Spleen (tissue), 11 donors: Measurements from ENCODE around the gene ZNF732. TPM values are rescaled to one million over a fixed set of nuclear protein-coding genes. Genes with fewer than 3 reads are reported as not detected.
A peak's percentile ranks its signal among the peaks of the same experiment; 100 is the strongest.

Experiments
- DNase-seq: peaks from one replicate; pipeline ENCODE4 v3.0.0-alpha.2; 2020
- H3K27ac ChIP-seq, 8 donors: fragments of 200-600 bp; sonication (generic) in 7 of 8; 1 replicate in 4 of 8; 2 replicates in 4 of 8; pipeline versions ENCODE4 v1.5.0 to v1.8.0; 2016 to 2021; ENCODE audit warnings: inconsistent platforms in 4 of 8, mild to moderate bottlenecking in 4 of 8, moderate library complexity in 1 of 8
- H3K27me3 ChIP-seq, 7 donors: fragments of 200-600 bp; sonication (generic) in 6 of 7; replicated peaks in 1 of 7; 1 replicate in 4 of 7; 2 replicates in 3 of 7; pipeline versions ENCODE4 v1.5.0 to v1.8.0; 2016 to 2021; ENCODE audit warnings: inconsistent platforms in 3 of 7, mild to moderate bottlenecking in 1 of 7
- H3K36me3 ChIP-seq, 6 donors: fragments of 200-600 bp; sonication (generic) in 5 of 6; 1 replicate in 4 of 6; 2 replicates in 2 of 6; pipeline versions ENCODE4 v1.5.0 to v1.8.0; 2016 to 2021; ENCODE audit warnings: inconsistent platforms in 2 of 6
- H3K4me1 ChIP-seq, 6 donors: fragments of 200-600 bp; sonication (generic) in 5 of 6; 1 replicate in 3 of 6; 2 replicates in 3 of 6; pipeline versions ENCODE4 v1.5.0 to v1.8.0; 2016 to 2021; ENCODE audit warnings: inconsistent platforms in 3 of 6
- H3K4me3 ChIP-seq, 8 donors: fragments of 200-600 bp; sonication (generic) in 7 of 8; 1 replicate in 4 of 8; 2 replicates in 4 of 8; pipeline versions ENCODE4 v1.5.0 to v1.8.0; 2016 to 2021; ENCODE audit warnings: inconsistent platforms in 4 of 8, mild to moderate bottlenecking in 4 of 8, moderate library complexity in 2 of 8
- H3K9me3 ChIP-seq, 8 donors: fragments of 200-600 bp; sonication (generic) in 7 of 8; 1 replicate in 4 of 8; 2 replicates in 4 of 8; pipeline versions ENCODE4 v1.5.0 to v1.8.0; 2016 to 2021; ENCODE audit warnings: inconsistent platforms in 4 of 8
- POLR2A ChIP-seq, 3 donors: fragments of 450-650 bp; IDR thresholded peaks; one replicate each; pipeline ENCODE4 v1.5.1; 2017; ENCODE audit warnings: antibody characterized with exemption in 3 of 3, mild to moderate bottlenecking in 1 of 3
- POLR2AphosphoS5 ChIP-seq, 3 donors: sonication (generic); formaldehyde crosslinking; IDR thresholded peaks; one replicate each; pipeline ENCODE4 v1.5.1; 2017; ENCODE audit warnings: antibody characterized with exemption in 3 of 3
- WGBS, 5 donors: extraction: QIAGEN DNeasy Blood & Tissue Kit in 3 of 5; methylation state at CpG; one replicate each; pipeline versions ENCODE4 v1.1.5 to v1.1.7; 2013 to 2018; 5-methylcytosine and 5-hydroxymethylcytosine counted together
- intact Hi-C: fragments of 100-400 bp; cut with DNase I; formaldehyde crosslinking; loops from one replicate; pipeline ENCODE4 v1.15.0; 2023; ENCODE audit warnings: low total_unique reads
- polyA plus RNA-seq, 3 donors: library from polyadenylated mRNA; stranded (reverse); fragments of 200-250 nt; gene quantifications; one replicate each; pipeline ENCODE4 v1.2.1, GENCODE V29; 2013
- total RNA-seq, 7 donors: library from RNA; depleted of rRNA in 3 of 7; stranded (reverse); fragments of >200 nt in 3 of 7; fragmentation: NEBNext Ultra II Directional in 4 of 7; extraction: Animal tissue kit (Norgen Biotek cat#: 25700) in 4 of 7; gene quantifications; one replicate each; pipeline versions ENCODE4 v1.1.0 to v1.2.1, GENCODE V29; 2016 to 2021
- TF ChIP-seq, protein P1 (sequence below), 11 experiments: fragments of 200-600 bp in 7 of 11; fragments of 450-650 bp in 4 of 11; sonication (generic) in 4 of 11; IDR thresholded peaks in 8 of 11; conservative IDR thresholded peaks in 3 of 11; 1 replicate in 7 of 11; 2 replicates in 4 of 11; pipeline versions ENCODE4 v1.4.0 to v1.8.0; 2016 to 2021; ENCODE audit warnings: antibody characterized with exemption in 11 of 11, inconsistent platforms in 4 of 11, mild to moderate bottlenecking in 1 of 11
- donor health status: healthy with polysubstance abuse.
- donor health status: DM: no; HTN: no; CAD: no; lungs with moderate emphysema.
- donor health status: DM: no; HTN: no; CAD: no.
- donor health status: Bipolar disorder and iron deficiency.
- donor health status: healthy.
- donor health status: DM: no; HTN: no; CAD: no.
- donor health status: DM: yes; HTN: yes; CAD: no.

ZNF732 gene
- total and polyA plus RNA-seq, 10 donors, result 0.10 to 0.28 (median 0.18) TPM; not detected in 6

DNA sequence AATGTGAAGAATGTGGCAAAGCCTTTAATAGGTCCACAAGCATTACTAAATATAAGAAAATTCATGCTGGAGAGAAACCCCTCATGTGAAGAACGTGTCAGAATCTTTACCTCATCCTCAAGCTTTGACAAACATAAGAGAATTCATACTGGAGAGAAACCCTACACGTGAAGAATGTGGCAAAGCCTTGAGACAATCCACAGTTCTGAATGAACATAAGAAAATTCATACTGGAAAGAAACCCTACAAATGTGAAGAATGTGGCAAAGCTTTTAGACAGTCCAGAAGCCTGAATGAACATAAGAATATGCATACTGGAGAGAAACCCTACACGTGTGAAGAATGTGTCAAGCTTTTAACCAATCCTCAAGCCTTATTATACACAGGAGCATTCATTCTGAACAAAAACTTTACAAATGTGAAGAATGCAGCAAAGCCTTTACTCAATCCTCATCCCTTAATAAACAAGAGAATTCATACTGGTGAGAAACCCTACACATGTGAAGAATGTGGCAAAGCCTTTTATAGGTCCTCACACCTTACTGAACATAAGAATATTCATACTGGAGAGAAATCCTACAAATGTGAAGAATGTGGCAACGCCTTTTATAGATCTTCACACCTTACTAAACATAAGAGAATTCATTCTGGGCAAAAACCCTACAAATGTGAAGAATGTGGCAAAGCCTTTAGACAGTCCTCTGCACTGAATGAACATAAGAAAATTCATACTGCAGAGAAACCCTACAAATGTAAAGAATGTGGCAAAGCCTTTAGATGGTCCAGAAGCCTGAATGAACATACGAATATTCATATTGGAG is 51.1 kb downstream of the ZNF732 start:
- TF ChIP-seq POLR2A (IDR thresholded peaks at IDR 0.05) (no peak), POLR2AphosphoS5 (IDR thresholded peaks at IDR 0.05) (no peak)
- TF ChIP-seq, protein P1, sequence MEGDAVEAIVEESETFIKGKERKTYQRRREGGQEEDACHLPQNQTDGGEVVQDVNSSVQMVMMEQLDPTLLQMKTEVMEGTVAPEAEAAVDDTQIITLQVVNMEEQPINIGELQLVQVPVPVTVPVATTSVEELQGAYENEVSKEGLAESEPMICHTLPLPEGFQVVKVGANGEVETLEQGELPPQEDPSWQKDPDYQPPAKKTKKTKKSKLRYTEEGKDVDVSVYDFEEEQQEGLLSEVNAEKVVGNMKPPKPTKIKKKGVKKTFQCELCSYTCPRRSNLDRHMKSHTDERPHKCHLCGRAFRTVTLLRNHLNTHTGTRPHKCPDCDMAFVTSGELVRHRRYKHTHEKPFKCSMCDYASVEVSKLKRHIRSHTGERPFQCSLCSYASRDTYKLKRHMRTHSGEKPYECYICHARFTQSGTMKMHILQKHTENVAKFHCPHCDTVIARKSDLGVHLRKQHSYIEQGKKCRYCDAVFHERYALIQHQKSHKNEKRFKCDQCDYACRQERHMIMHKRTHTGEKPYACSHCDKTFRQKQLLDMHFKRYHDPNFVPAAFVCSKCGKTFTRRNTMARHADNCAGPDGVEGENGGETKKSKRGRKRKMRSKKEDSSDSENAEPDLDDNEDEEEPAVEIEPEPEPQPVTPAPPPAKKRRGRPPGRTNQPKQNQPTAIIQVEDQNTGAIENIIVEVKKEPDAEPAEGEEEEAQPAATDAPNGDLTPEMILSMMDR (IDR thresholded peaks at IDR 0.05 in 8 of 11, conservative IDR thresholded peaks at IDR 0.05 in 3 of 11), result no peak
- H3K4me1 ChIP-seq, result no peaks in the 10 kb centered on the region
- no peak overlapping the region for H3K4me3 ChIP-seq

DNA sequence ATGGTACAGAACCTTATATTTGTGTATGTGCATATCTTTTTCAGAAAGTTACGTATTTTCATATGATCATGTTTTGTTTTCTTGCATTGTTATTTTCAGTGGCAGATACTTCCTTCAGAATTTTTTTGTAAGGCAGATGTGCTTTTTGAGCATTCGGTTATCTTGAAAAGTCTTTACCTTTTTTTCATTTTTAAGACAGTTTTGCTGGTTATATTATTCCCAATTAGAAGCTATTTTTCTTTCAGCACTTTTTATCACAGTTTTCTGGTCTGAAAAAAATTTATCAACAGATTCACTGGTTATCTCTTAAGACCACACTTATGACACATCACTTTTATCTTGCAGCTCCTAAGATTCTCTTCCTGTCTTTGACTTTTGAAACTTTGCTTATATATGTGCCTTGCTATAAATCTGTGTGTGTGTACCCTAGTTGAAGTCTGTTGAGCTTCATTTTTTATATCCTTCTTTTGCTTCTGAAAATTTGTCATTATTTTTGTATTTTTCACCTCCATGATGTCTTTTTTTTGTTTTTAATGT is 53.1 kb downstream of the ZNF732 start:
- no peak for DNase-seq
- Histone ChIP-seq H3K9me3 (peaks cover 43 to 100% (median 100%) of the 10 kb centered on the region in 8 donors), H3K4me3 (no peak overlapping the region), H3K27me3 (no peaks in the 10 kb centered on the region), H3K27ac (no peak overlapping the region), H3K36me3 (peaks cover 0 to 33% (median 4%) of the 10 kb centered on the region in 6 donors), H3K4me1 (no peaks in the 10 kb centered on the region)
- TF ChIP-seq POLR2AphosphoS5 (IDR thresholded peaks at IDR 0.05) (no peak), POLR2A (IDR thresholded peaks at IDR 0.05) (no peak)
- TF ChIP-seq, protein P1 (IDR thresholded peaks at IDR 0.05 in 8 of 11, conservative IDR thresholded peaks at IDR 0.05 in 3 of 11), result no peak
- 90 to 95% (median 93%) methylated on average over 2 of the region's 2 CpGs for WGBS, 5 donors
- intact Hi-C loops, result no loop called here

More for the DNA sequence above, 51.1 kb downstream of the ZNF732 start:
- 80 to 91% (median 83%) methylated on average over 5 of the region's 5 CpGs for WGBS, 5 donors
- DNase-seq, result no peak
- intact Hi-C loops, result no loop called here
- H3K27ac ChIP-seq, result no peak overlapping the region
- H3K9me3 ChIP-seq, result peaks cover 48 to 100% (median 100%) of the 10 kb centered on the region in 8 donors
- H3K36me3 ChIP-seq, result peaks cover 0 to 38% (median 4%) of the 10 kb centered on the region in 6 donors
- H3K27me3 ChIP-seq, result no peaks in the 10 kb centered on the region

DNA sequence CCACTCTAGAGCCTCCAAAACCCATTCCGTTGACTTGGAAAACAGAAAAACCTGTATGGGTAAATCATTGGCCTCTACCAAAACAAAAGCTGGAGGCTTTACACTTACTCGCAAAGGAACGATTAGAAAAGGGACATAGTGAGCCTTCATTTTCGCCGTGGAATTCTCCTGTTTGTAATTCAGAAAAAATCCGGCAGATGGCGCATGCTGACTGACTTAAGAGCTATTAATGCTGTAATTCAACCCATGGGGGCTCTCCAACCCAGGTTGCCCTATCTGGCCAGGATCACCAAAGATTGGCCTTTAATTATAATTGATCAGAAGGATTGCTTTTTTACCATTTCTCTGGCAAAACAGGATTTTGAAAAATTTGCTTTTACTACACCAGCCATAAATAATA is 60.8 kb downstream of the ZNF732 start:
- no peak for DNase-seq
- H3K9me3 ChIP-seq, result peaks cover 7 to 35% (median 31%) of the 10 kb centered on the region in 8 donors
- intact Hi-C loops, result no loop called here
- TF ChIP-seq POLR2A (IDR thresholded peaks at IDR 0.05), result no peak
- TF ChIP-seq, protein P1 (IDR thresholded peaks at IDR 0.05 in 8 of 11, conservative IDR thresholded peaks at IDR 0.05 in 3 of 11), result peak; percentile 14 to 80 (median 66)
- H3K4me3 ChIP-seq, result no peak overlapping the region
- H3K27me3 ChIP-seq, result no peaks in the 10 kb centered on the region
- WGBS, 5 donors, result 35 to 50% (median 43%) methylated on average over 7 of the region's 7 CpGs
- H3K36me3 ChIP-seq, result peaks cover 0 to 5% (median 0%) of the 10 kb centered on the region in 6 donors
- H3K27ac ChIP-seq, result no peak overlapping the region
- H3K4me1 ChIP-seq, result peaks cover 0 to 17% (median 13%) of the 10 kb centered on the region in 6 donors

DNA sequence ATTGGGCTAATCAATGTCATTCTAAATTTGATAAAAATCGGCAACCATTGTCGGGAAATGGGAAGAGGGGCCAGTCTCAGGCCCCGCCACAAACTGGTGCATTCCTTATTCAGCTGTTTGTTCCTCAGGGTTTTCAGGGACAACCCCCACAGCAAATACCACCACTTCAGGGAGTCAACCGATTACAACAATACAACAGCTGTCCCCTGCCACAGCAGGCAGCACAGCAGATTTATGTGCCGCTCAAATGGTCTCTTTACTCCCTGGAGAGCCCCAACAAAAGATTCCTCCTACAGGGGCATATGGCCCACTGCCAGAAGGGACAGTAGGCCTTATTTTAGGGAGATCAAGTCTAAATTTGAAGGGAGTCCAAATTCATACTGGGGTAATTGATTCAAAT is 61.8 kb downstream of the ZNF732 start:
- H3K36me3 ChIP-seq, result peaks cover 0 to 5% (median 0%) of the 10 kb centered on the region in 6 donors
- peaks cover 0 to 17% (median 13%) of the 10 kb centered on the region in 6 donors for H3K4me1 ChIP-seq
- no peaks in the 10 kb centered on the region for H3K27me3 ChIP-seq
- peaks cover 0 to 32% (median 22%) of the 10 kb centered on the region in 8 donors for H3K9me3 ChIP-seq
- H3K4me3 ChIP-seq, result no peak overlapping the region
- no peak for TF ChIP-seq POLR2AphosphoS5 (IDR thresholded peaks at IDR 0.05)
- TF ChIP-seq, protein P1 (IDR thresholded peaks at IDR 0.05 in 8 of 11, conservative IDR thresholded peaks at IDR 0.05 in 3 of 11), result no peak
- TF ChIP-seq POLR2A (IDR thresholded peaks at IDR 0.05), result no peak
- no peak overlapping the region for H3K27ac ChIP-seq
- 82 to 92% (median 85%) methylated on average over 5 of the region's 5 CpGs for WGBS, 5 donors
- intact Hi-C loops, result no loop called here
- no peak for DNase-seq
